Measurements from ENCODE around the gene C1QTNF7.

DNA sequence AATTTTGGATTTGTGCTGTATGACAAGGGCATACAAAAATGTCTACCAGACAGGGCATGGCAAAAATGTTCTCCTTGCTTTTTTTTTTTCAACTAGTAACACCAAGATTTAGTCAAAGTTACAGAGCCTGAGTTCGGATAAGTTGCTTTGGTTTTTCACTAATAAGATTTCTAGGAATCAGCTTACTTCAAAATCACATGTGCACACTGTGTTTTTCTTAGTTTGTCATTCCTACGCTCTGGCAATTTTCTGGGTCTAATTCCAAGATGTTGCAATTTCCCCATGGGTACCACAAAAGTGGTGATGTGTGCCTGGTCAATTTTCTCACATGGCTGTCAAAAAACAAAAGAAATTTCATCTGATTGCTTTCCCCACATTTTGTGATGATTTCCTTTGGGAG is 6.3 kb downstream of the C1QTNF7 start:
- TF ChIP-seq, protein P1, sequence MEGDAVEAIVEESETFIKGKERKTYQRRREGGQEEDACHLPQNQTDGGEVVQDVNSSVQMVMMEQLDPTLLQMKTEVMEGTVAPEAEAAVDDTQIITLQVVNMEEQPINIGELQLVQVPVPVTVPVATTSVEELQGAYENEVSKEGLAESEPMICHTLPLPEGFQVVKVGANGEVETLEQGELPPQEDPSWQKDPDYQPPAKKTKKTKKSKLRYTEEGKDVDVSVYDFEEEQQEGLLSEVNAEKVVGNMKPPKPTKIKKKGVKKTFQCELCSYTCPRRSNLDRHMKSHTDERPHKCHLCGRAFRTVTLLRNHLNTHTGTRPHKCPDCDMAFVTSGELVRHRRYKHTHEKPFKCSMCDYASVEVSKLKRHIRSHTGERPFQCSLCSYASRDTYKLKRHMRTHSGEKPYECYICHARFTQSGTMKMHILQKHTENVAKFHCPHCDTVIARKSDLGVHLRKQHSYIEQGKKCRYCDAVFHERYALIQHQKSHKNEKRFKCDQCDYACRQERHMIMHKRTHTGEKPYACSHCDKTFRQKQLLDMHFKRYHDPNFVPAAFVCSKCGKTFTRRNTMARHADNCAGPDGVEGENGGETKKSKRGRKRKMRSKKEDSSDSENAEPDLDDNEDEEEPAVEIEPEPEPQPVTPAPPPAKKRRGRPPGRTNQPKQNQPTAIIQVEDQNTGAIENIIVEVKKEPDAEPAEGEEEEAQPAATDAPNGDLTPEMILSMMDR (IDR thresholded peaks at IDR 0.05; ENCODE audit: insufficient read depth, low read depth, low read length) = no peak
- TF ChIP-seq EZH2 (IDR thresholded peaks at IDR 0.05; ENCODE audit: insufficient read depth, low read length) = no peak

Measured in astrocyte (in vitro differentiated cells and primary cell).